CD8-positive, alpha-beta memory T cell (primary cell): Measurements from ENCODE around the gene CISD1. TPM values are rescaled to one million over a fixed set of nuclear protein-coding genes. Genes with fewer than 3 reads are reported as not detected.
"Not testable (repeated sequence)": the region's sequence is repeated elsewhere in the genome, so short reads cannot be mapped to it uniquely, and the experiment has no call there.

Experiments
- CTCF ChIA-PET: fragments of 350-600 bp; sonication (Branson Sonifier 250); formaldehyde crosslinking; loops from one replicate; lab custom pipeline; 2021; ENCODE audit warnings: antibody characterized with exemption; lab: Charles Lee
- POLR2A ChIA-PET: fragments of 350-600 bp; sonication (Branson Sonifier 250); formaldehyde crosslinking; loops from one replicate; lab custom pipeline; 2021; ENCODE audit warnings: antibody characterized with exemption; lab: Charles Lee
- DNase-seq, 5 donors: peaks; one replicate each; pipeline versions ENCODE4 v3.0.0 to v3.0.0-alpha.2; 2020 to 2022; ENCODE audit warnings: mixed read lengths in 1 of 5
- H3K27ac ChIP-seq: one replicate; pipeline ENCODE4 v1.7.0; 2013; ENCODE audit warnings: low read depth, mild to moderate bottlenecking, low read length, moderate library complexity
- H3K27me3 ChIP-seq: 2 replicates; pipeline ENCODE4 v1.7.0; 2013; ENCODE audit warnings: low read length, mild to moderate bottlenecking; ENCODE audit not compliant: insufficient read depth, poor library complexity, severe bottlenecking
- H3K36me3 ChIP-seq: 2 replicates; pipeline ENCODE4 v1.7.0; 2013; ENCODE audit warnings: mild to moderate bottlenecking, low read length, moderate library complexity; ENCODE audit not compliant: insufficient read depth
- H3K4me1 ChIP-seq: 2 replicates; pipeline ENCODE4 v1.7.0; 2013; ENCODE audit warnings: mild to moderate bottlenecking, low read length, moderate library complexity; ENCODE audit not compliant: insufficient read depth
- H3K4me3 ChIP-seq: 2 replicates; pipeline ENCODE4 v1.7.0; 2013; ENCODE audit warnings: mild to moderate bottlenecking, low read length
- H3K9me3 ChIP-seq: 2 replicates; pipeline ENCODE4 v1.7.0; 2013; ENCODE audit warnings: mild to moderate bottlenecking, low read length
- H3K27ac Mint-ChIP-seq, 8 donors: one replicate each; pipeline ENCODE4 v1.8.0; 2020 to 2021; ENCODE audit warnings: mixed read lengths in 8 of 8, mild to moderate bottlenecking in 6 of 8, inconsistent platforms in 3 of 8, moderate library complexity in 3 of 8
- H3K27me3 Mint-ChIP-seq, 2 donors: one replicate each; pipeline ENCODE4 v1.8.0; 2020 to 2021; ENCODE audit warnings: mixed read lengths in 2 of 2, mild to moderate bottlenecking in 1 of 2, moderate library complexity in 1 of 2
- H3K36me3 Mint-ChIP-seq, 3 donors: one replicate each; pipeline ENCODE4 v1.8.0; 2020 to 2021; ENCODE audit warnings: mixed read lengths in 3 of 3, inconsistent platforms in 1 of 3, mild to moderate bottlenecking in 1 of 3
- H3K4me1 Mint-ChIP-seq, 3 donors: one replicate each; pipeline ENCODE4 v1.8.0; 2020 to 2021; ENCODE audit warnings: mixed read lengths in 3 of 3, inconsistent platforms in 1 of 3, mild to moderate bottlenecking in 1 of 3
- H3K4me3 Mint-ChIP-seq, 7 donors: one replicate each; pipeline ENCODE4 v1.8.0; 2020 to 2021; ENCODE audit warnings: mixed read lengths in 7 of 7, mild to moderate bottlenecking in 6 of 7, moderate library complexity in 4 of 7, inconsistent platforms in 2 of 7
- H3K9me3 Mint-ChIP-seq, 5 donors: one replicate each; pipeline ENCODE4 v1.8.0; 2020 to 2022; ENCODE audit warnings: mixed read lengths in 5 of 5, mild to moderate bottlenecking in 3 of 5, moderate library complexity in 2 of 5, inconsistent platforms in 1 of 5
- polyA plus RNA-seq: library from polyadenylated mRNA; unstranded; fragments of 300-500 nt; fragmentation: Illumina TruSeq; gene quantifications from one replicate; pipeline ENCODE4 v1.2.3, GENCODE V29; 2021
- total RNA-seq, 2 experiments: library from RNA; stranded (reverse); gene quantifications; one replicate each; pipeline ENCODE4 v1.2.3, GENCODE V29; 2021

CISD1 gene
- total and polyA plus RNA-seq, 3 experiments from 2014 or later = 51.4 to 63.5 (median 55.6) TPM

DNA sequence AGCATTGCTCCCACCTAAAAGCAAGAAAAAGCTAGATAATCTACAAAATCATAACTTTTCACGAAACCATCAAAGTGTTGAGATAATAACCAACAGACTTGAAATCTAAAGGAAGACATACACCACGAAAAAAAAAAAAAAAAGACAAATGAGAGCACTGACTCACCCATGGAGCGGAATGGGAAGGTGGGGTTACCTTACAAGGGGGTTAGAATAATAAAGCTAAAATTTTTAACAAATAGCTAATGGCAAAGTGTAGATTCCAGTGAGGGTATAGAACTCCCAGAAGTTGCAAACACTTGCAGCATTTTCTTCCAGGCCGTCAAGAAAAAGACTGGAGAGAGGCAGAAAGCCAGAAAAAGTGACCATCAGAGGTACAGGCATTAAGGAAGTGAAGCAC lies 28.4 kb upstream of the CISD1 start:
- ChIA-PET POLR2A (no interaction called here), CTCF (no interaction called here)
- no peak overlapping the region for H3K4me3 ChIP-seq
- peaks cover 4% of the 10 kb centered on the region for H3K4me1 ChIP-seq
- Mint-ChIP-seq H3K27me3 (no peaks in the 10 kb centered on the region), H3K36me3 (peaks cover 16 to 26% (median 26%) of the 10 kb centered on the region in 3 donors), H3K4me3 (no peak overlapping the region), H3K4me1 (peaks cover 36 to 50% (median 48%) of the 10 kb centered on the region in 3 donors), H3K27ac (peak overlapping the region in 2 of 8 donors; percentile 36 to 72), H3K9me3 (peaks cover 0 to 6% (median 4%) of the 10 kb centered on the region in 5 donors)
- H3K27ac ChIP-seq = no peak overlapping the region
- no peaks in the 10 kb centered on the region for H3K36me3 ChIP-seq
- no peak for DNase-seq
- H3K9me3 ChIP-seq = no peaks in the 10 kb centered on the region
- H3K27me3 ChIP-seq = no peaks in the 10 kb centered on the region

DNA sequence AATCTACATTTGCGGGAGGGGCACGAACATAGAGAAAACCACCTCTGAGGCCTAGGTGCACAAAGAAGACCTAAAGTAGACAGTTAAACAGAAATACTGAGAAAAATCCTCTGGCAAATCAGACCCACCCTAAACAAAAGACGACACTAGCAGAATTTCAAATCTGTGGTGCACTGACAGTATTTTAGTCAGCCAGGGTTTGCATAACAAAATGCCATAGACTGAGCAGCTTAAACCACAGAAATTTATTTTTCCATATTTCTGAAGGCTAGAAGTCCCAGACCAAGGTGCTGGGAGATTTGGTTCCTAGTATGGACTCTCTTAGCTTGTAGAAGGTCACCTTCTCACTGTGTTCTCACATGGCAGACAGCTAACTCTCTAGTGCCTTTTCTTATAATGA lies 27.6 kb upstream of the CISD1 start:
- POLR2A ChIA-PET = no interaction called here
- H3K4me1 ChIP-seq = peaks cover 4% of the 10 kb centered on the region
- Mint-ChIP-seq H3K27me3 (no peaks in the 10 kb centered on the region), H3K9me3 (peaks cover 0 to 9% (median 4%) of the 10 kb centered on the region in 5 donors), H3K36me3 (peaks cover 10 to 19% (median 19%) of the 10 kb centered on the region in 3 donors), H3K27ac (peak overlapping the region in 2 of 8 donors; percentile 31 to 41), H3K4me3 (no peak overlapping the region), H3K4me1 (peaks cover 36 to 50% (median 48%) of the 10 kb centered on the region in 3 donors)
- no peak for DNase-seq
- H3K36me3 ChIP-seq = no peaks in the 10 kb centered on the region
- H3K4me3 ChIP-seq = no peak overlapping the region
- no peak overlapping the region for H3K27ac ChIP-seq
- H3K27me3 ChIP-seq = no peaks in the 10 kb centered on the region
- no peaks in the 10 kb centered on the region for H3K9me3 ChIP-seq
- CTCF ChIA-PET = no interaction called here

DNA sequence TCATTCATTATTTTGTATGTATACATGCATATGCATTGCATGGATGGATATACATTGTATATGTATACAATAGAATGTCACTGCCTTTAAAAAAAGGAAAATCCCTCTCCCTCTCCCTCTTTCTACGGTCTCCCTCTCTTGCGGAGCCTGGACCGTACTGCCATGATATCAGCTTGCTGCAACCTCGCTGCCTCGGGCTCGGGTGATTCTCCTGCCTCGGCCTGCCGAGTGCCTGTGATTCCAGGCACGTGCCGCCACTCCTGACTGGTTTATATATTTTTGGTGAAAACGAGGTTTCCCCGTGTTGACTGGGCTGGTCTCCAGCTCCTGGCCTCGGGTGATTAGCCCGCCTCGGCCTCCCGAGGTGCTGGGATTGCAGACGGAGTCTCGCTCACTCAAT lies 25.7 kb upstream of the CISD1 start:
- ChIA-PET CTCF (no interaction called here), POLR2A (no interaction called here)
- no peaks in the 10 kb centered on the region for H3K36me3 ChIP-seq
- H3K36me3 Mint-ChIP-seq = peaks cover 3 to 10% (median 5%) of the 10 kb centered on the region in 3 donors
- peaks cover 0 to 13% (median 5%) of the 10 kb centered on the region in 5 donors for H3K9me3 Mint-ChIP-seq
- peaks cover 34 to 46% (median 42%) of the 10 kb centered on the region in 3 donors for H3K4me1 Mint-ChIP-seq
- H3K4me1 ChIP-seq = peaks cover 4% of the 10 kb centered on the region
- H3K27ac ChIP-seq = no peak overlapping the region
- H3K9me3 ChIP-seq = no peaks in the 10 kb centered on the region
- no peak for DNase-seq
- H3K27me3 ChIP-seq = no peaks in the 10 kb centered on the region
- no peak overlapping the region for H3K4me3 Mint-ChIP-seq
- no peaks in the 10 kb centered on the region for H3K27me3 Mint-ChIP-seq
- H3K27ac Mint-ChIP-seq = no peak overlapping the region
- no peak overlapping the region for H3K4me3 ChIP-seq

DNA sequence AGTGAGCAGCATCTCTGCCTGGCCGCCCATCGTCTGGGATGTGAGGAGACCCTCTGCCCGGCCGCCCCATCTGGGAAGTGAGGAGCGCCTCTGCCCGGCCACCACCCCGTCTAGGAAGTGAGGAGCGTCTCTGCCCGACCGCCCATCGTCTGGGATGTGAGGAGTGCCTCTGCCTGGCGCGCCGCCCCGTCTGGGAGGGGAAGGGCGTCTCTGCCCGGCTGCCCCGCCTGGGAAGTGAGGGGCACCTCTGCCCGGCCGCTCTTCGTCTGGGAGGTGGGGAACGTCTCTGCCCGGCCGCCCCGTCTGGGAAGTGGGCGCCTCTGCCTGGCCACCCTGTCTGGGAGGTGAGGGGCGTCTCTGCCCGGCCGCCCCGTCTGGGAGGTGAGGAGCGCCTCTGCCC lies 25.2 kb upstream of the CISD1 start:
- peaks cover 3 to 15% (median 5%) of the 10 kb centered on the region in 3 donors for H3K36me3 Mint-ChIP-seq
- H3K4me3 ChIP-seq, H3K27me3 Mint-ChIP-seq, H3K9me3 ChIP-seq, H3K4me1 ChIP-seq, H3K27ac ChIP-seq, CTCF ChIA-PET, H3K4me3 Mint-ChIP-seq, H3K36me3 ChIP-seq, DNase-seq, POLR2A ChIA-PET, H3K27ac Mint-ChIP-seq, H3K27me3 ChIP-seq: not testable (repeated sequence)
- H3K4me1 Mint-ChIP-seq = peaks cover 31 to 43% (median 38%) of the 10 kb centered on the region in 3 donors
- H3K9me3 Mint-ChIP-seq = peaks cover 0 to 15% (median 5%) of the 10 kb centered on the region in 5 donors

DNA sequence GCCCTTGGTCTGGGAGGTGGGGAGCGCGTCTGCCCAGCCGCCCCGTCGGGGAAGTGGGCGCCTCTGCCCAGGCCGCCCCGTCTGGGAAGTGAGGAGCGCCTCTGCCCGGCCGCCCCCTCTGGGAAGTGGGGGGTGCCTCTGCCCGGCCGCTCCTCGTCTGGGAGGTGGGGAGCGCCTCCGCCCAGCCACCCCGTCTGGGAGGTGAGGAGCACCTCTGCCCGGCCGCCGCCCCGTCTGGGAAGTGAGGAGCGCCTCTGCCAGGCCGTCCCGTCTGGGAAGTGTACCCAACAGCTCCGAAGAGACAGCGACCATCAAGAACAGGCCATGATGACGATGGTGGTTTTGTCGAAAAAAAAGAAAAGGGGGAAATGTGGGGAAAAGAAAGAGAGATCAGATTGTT lies 24.7 kb upstream of the CISD1 start:
- CTCF ChIA-PET, H3K36me3 ChIP-seq, H3K4me3 Mint-ChIP-seq, H3K4me3 ChIP-seq, DNase-seq, H3K27ac ChIP-seq, POLR2A ChIA-PET, H3K27ac Mint-ChIP-seq, H3K4me1 ChIP-seq, H3K9me3 ChIP-seq, H3K27me3 Mint-ChIP-seq, H3K27me3 ChIP-seq: not testable (repeated sequence)
- H3K9me3 Mint-ChIP-seq = peaks cover 0 to 15% (median 6%) of the 10 kb centered on the region in 5 donors
- peaks cover 3 to 15% (median 5%) of the 10 kb centered on the region in 3 donors for H3K36me3 Mint-ChIP-seq
- H3K4me1 Mint-ChIP-seq = peaks cover 29 to 41% (median 35%) of the 10 kb centered on the region in 3 donors

DNA sequence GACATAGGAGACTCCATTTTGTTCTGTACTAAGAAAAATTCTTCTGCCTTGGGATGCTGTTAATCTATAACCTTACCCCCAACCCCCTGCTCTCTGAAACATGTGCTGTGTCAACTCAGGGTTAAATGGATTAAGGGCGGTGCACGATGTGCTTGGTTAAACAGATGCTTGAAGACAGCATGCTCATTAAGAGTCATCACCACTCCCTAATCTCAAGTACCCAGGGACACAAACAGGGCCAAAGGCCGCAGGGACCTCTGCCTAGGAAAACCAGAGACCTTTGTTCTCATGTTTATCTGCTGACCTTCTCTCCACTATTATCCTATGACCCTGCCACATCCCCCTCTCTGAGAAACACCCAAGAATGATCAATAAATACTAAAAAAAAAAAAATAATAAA lies 24.3 kb upstream of the CISD1 start:
- H3K27me3 Mint-ChIP-seq, H3K27ac ChIP-seq, H3K27ac Mint-ChIP-seq, H3K4me3 ChIP-seq, H3K27me3 ChIP-seq, CTCF ChIA-PET, POLR2A ChIA-PET, H3K4me1 ChIP-seq, DNase-seq, H3K9me3 ChIP-seq, H3K4me3 Mint-ChIP-seq, H3K36me3 ChIP-seq: not testable (repeated sequence)
- Mint-ChIP-seq H3K9me3 (peaks cover 0 to 15% (median 6%) of the 10 kb centered on the region in 5 donors), H3K4me1 (peaks cover 25 to 37% (median 31%) of the 10 kb centered on the region in 3 donors), H3K36me3 (peaks cover 3 to 15% (median 5%) of the 10 kb centered on the region in 3 donors)

DNA sequence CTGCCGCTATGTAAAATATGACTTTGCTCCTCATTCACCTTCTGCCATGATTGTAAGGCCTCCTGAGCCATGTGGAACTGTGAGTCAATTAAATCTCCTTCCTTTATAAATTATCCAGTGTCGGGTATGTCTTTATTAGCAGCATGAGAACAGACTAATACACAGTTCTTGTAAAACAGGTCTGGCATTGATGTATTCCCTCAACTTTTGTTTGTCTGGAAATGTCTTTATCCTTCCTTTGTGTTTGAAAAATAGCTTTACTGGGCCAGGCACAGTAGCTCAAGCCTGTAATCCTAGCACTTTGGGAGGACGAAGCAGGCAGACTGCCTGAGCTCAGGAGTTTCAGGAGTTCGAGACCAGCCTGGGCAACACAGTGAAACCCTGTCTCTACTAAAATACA lies 15.8 kb upstream of the CISD1 start:
- POLR2A ChIA-PET = no interaction called here

DNA sequence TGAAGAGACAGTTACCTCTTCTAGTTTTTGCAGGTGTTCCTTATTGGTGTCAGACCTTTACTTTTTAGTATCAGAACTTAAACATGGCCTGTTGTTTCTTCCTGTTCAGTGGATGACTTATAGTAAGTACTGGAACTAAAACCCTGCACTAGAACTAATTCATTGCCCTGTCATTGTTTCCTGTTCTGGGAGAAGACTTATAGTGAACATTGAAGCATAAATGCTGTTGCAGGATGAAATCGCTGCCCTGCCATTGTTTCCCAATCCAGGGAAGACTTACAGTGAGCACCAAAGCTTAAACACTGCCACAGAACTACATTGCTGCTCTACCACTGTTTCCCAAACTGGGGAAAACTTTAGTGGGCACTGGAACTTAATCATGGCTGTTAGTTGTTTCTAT lies 14.3 kb upstream of the CISD1 start:
- H3K9me3 Mint-ChIP-seq = peaks cover 0 to 8% (median 4%) of the 10 kb centered on the region in 5 donors
- H3K9me3 ChIP-seq = no peaks in the 10 kb centered on the region
- no peak overlapping the region for H3K4me3 ChIP-seq
- no peaks in the 10 kb centered on the region for H3K36me3 ChIP-seq
- no peaks in the 10 kb centered on the region for H3K4me1 ChIP-seq
- H3K4me3 Mint-ChIP-seq = no peak overlapping the region
- H3K27ac ChIP-seq = no peak overlapping the region
- ChIA-PET CTCF (no interaction called here), POLR2A (no interaction called here)
- no peak overlapping the region for H3K27ac Mint-ChIP-seq
- H3K36me3 Mint-ChIP-seq = peaks cover 3 to 19% (median 8%) of the 10 kb centered on the region in 3 donors
- no peaks in the 10 kb centered on the region for H3K27me3 Mint-ChIP-seq
- DNase-seq = no peak
- no peaks in the 10 kb centered on the region for H3K27me3 ChIP-seq
- peaks cover 15 to 38% (median 31%) of the 10 kb centered on the region in 3 donors for H3K4me1 Mint-ChIP-seq

More for the DNA sequence above, 15.8 kb upstream of the CISD1 start:
- H3K27ac Mint-ChIP-seq = no peak overlapping the region
- Histone ChIP-seq H3K36me3 (no peaks in the 10 kb centered on the region), H3K4me1 (no peaks in the 10 kb centered on the region), H3K27me3 (no peaks in the 10 kb centered on the region), H3K27ac (no peak overlapping the region), H3K4me3 (no peak overlapping the region), H3K9me3 (no peaks in the 10 kb centered on the region)
- H3K36me3 Mint-ChIP-seq = peaks cover 3 to 24% (median 8%) of the 10 kb centered on the region in 3 donors
- H3K4me1 Mint-ChIP-seq = peaks cover 15 to 35% (median 25%) of the 10 kb centered on the region in 3 donors
- no peak for DNase-seq
- no peak overlapping the region for H3K4me3 Mint-ChIP-seq
- H3K9me3 Mint-ChIP-seq = peaks cover 0 to 10% (median 4%) of the 10 kb centered on the region in 5 donors
- H3K27me3 Mint-ChIP-seq = no peaks in the 10 kb centered on the region
- CTCF ChIA-PET = interaction anchor here (0.9 kb wide), 1 partner anchor 20 kb away, joined by 3 read pairs; no protein-coding TSS in a partner anchor
